ENCODE results near the gene ZMYND8.
"Not testable (repeated sequence)": the region's sequence is repeated elsewhere in the genome, so short reads cannot be mapped to it uniquely, and the experiment has no call there.

Gene ZMYND8

GRCh38 chr20:47290666-47291430 is 65.7 kb downstream of the ZMYND8 start:
- Mint-ChIP-seq H3K27me3 (ENCODE audit: low read depth) (no peaks in the 10 kb centered on the region), H3K36me3 (ENCODE audit: low read depth) (peaks cover 68% of the 10 kb centered on the region), H3K9me3 (no peaks in the 10 kb centered on the region), H3K4me3 (no peak overlapping the region), H3K27ac (no peak overlapping the region), H3K4me1 (ENCODE audit: low read depth) (no peaks in the 10 kb centered on the region)
- no peak for DNase-seq (ENCODE audit: low spot score)

DNA sequence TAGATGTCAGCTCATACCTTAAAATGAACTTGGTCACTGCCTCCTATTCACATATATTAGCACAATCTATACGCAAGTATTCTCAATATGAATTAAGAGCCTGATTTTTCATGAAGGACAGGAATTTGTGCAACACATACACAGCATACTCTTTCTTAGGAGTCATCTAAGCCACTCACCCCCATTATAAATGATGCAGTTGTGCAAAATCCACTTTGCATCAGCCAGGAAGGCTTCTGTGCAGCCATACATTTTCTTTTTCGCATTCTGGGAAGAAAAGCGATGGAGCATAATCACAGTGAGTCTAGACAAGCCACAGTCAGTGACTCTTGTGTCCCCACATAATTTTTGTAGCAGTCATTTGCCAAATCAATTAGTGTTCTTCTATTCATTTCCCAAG is 66.5 kb downstream of the ZMYND8 start:
- Mint-ChIP-seq H3K4me1 (ENCODE audit: low read depth) (no peaks in the 10 kb centered on the region), H3K9me3 (no peaks in the 10 kb centered on the region), H3K27me3 (ENCODE audit: low read depth) (no peaks in the 10 kb centered on the region), H3K36me3 (ENCODE audit: low read depth) (peaks cover 65% of the 10 kb centered on the region), H3K27ac (no peak overlapping the region), H3K4me3 (no peak overlapping the region)
- no peak for DNase-seq (ENCODE audit: low spot score)

- Mint-ChIP-seq H3K4me1 (ENCODE audit: low read depth) (no peaks in the 10 kb centered on the region), H3K27me3 (ENCODE audit: low read depth) (no peaks in the 10 kb centered on the region), H3K9me3 (no peaks in the 10 kb centered on the region), H3K4me3 (no peak overlapping the region), H3K36me3 (ENCODE audit: low read depth) (peaks cover 64% of the 10 kb centered on the region), H3K27ac (no peak overlapping the region)
- no peak for DNase-seq (ENCODE audit: low spot score)
These were observed 67.4 kb downstream of the ZMYND8 start for GRCh38 chr20:47289096-47289495.

- not testable (repeated sequence) for H3K9me3 Mint-ChIP-seq; DNase-seq (ENCODE audit: low spot score); H3K4me1 Mint-ChIP-seq (ENCODE audit: low read depth); H3K4me3 Mint-ChIP-seq; H3K27ac Mint-ChIP-seq; H3K27me3 Mint-ChIP-seq (ENCODE audit: low read depth)
- peaks cover 62% of the 10 kb centered on the region for H3K36me3 Mint-ChIP-seq (ENCODE audit: low read depth)
These were observed 68.0 kb downstream of the ZMYND8 start for GRCh38 chr20:47288530-47288929.

GRCh38 chr20:47287609-47288144 is 68.8 kb downstream of the ZMYND8 start:
- Mint-ChIP-seq H3K36me3 (ENCODE audit: low read depth) (peaks cover 63% of the 10 kb centered on the region), H3K4me1 (ENCODE audit: low read depth) (no peaks in the 10 kb centered on the region), H3K4me3 (no peak overlapping the region), H3K27me3 (ENCODE audit: low read depth) (no peaks in the 10 kb centered on the region), H3K9me3 (no peaks in the 10 kb centered on the region), H3K27ac (no peak overlapping the region)
- no peak for DNase-seq (ENCODE audit: low spot score)

- no peaks in the 10 kb centered on the region for H3K27me3 Mint-ChIP-seq (ENCODE audit: low read depth)
- H3K27ac Mint-ChIP-seq: no peak overlapping the region
- no peaks in the 10 kb centered on the region for H3K9me3 Mint-ChIP-seq
- no peaks in the 10 kb centered on the region for H3K4me1 Mint-ChIP-seq (ENCODE audit: low read depth)
- peaks cover 65% of the 10 kb centered on the region for H3K36me3 Mint-ChIP-seq (ENCODE audit: low read depth)
- DNase-seq (ENCODE audit: low spot score): no peak
- H3K4me3 Mint-ChIP-seq: no peak overlapping the region
These were observed 69.8 kb downstream of the ZMYND8 start for GRCh38 chr20:47286681-47287080.

DNA sequence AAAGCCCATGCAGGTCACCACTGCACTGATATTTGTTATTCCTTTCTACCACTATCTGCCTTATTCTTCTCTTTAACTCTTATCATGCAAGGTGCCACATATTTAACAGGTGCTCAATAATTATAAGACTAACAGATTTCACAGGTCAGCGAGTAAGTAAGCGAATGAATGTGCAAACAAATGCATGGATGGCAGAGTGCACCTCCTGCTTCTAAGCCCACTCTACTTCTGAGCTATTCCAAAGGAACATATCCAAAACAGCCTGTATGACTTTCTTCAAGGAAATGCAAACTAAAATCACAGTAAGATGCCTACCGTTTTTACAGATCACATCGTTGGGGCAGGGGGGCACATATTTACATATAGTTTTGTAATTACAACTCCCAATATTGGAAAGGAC is 71.3 kb downstream of the ZMYND8 start:
- DNase-seq (ENCODE audit: low spot score): no peak
- H3K27ac Mint-ChIP-seq: no peak overlapping the region
- no peak overlapping the region for H3K4me3 Mint-ChIP-seq
- no peaks in the 10 kb centered on the region for H3K9me3 Mint-ChIP-seq
- H3K27me3 Mint-ChIP-seq (ENCODE audit: low read depth): no peaks in the 10 kb centered on the region
- peaks cover 70% of the 10 kb centered on the region for H3K36me3 Mint-ChIP-seq (ENCODE audit: low read depth)
- H3K4me1 Mint-ChIP-seq (ENCODE audit: low read depth): no peaks in the 10 kb centered on the region

DNA sequence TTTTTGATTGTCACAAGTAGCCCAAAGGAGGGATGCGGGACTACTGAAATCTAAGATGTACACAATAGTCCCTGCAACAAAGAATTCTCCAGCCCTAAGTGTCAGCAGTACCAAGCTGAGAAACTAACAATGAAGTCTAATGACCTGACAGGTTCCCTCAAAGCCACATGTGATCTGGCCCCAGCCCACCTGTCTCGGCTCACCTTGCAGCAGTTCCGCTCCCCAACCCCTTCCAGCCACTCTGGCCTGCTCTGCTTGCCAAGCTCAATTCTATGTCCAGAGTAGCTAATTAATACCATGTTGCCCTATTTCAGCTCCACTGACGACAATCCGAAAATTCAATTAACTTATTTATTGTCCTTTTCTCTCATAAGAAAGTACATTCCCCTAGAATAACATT is 72.1 kb downstream of the ZMYND8 start:
- Mint-ChIP-seq H3K27me3 (ENCODE audit: low read depth) (no peaks in the 10 kb centered on the region), H3K4me1 (ENCODE audit: low read depth) (no peaks in the 10 kb centered on the region), H3K9me3 (no peaks in the 10 kb centered on the region), H3K4me3 (no peak overlapping the region), H3K27ac (no peak overlapping the region), H3K36me3 (ENCODE audit: low read depth) (peaks cover 65% of the 10 kb centered on the region)
- no peak for DNase-seq (ENCODE audit: low spot score)

- H3K4me1 Mint-ChIP-seq (ENCODE audit: low read depth): no peaks in the 10 kb centered on the region
- peaks cover 62% of the 10 kb centered on the region for H3K36me3 Mint-ChIP-seq (ENCODE audit: low read depth)
- no peak overlapping the region for H3K27ac Mint-ChIP-seq
- DNase-seq (ENCODE audit: low spot score): no peak
- no peak overlapping the region for H3K4me3 Mint-ChIP-seq
- H3K9me3 Mint-ChIP-seq: no peaks in the 10 kb centered on the region
- no peaks in the 10 kb centered on the region for H3K27me3 Mint-ChIP-seq (ENCODE audit: low read depth)
These were observed 73.1 kb downstream of the ZMYND8 start for GRCh38 chr20:47283411-47283810.

DNA sequence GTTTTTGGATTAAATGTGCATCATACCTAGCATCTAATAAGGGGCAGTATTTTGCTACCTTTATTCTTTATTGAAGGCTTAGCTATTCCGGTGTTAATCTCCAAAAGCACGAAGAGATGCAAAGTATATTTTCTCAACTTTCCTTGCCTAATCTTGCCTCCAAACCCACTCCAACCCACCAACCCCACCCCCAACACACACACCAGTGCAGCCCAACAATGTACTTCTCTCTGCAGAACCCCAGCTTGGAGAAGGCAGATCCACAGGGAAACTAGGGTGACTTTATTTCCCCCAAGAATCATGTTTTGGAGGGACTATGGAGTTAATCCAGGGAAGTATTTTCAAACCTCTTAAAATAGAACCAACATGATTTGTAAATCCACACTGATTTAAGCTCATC is 73.6 kb downstream of the ZMYND8 start:
- Mint-ChIP-seq H3K4me1 (ENCODE audit: low read depth) (peaks cover 5% of the 10 kb centered on the region), H3K27me3 (ENCODE audit: low read depth) (no peaks in the 10 kb centered on the region), H3K27ac (no peak overlapping the region), H3K9me3 (no peaks in the 10 kb centered on the region), H3K36me3 (ENCODE audit: low read depth) (peaks cover 65% of the 10 kb centered on the region), H3K4me3 (no peak overlapping the region)
- DNase-seq (ENCODE audit: low spot score): no peak

- Mint-ChIP-seq H3K36me3 (ENCODE audit: low read depth) (peaks cover 64% of the 10 kb centered on the region), H3K27me3 (ENCODE audit: low read depth) (no peaks in the 10 kb centered on the region), H3K4me1 (ENCODE audit: low read depth) (peaks cover 9% of the 10 kb centered on the region), H3K4me3 (no peak overlapping the region), H3K27ac (no peak overlapping the region), H3K9me3 (no peaks in the 10 kb centered on the region)
- DNase-seq (ENCODE audit: low spot score): no peak
These were observed 75.1 kb downstream of the ZMYND8 start for GRCh38 chr20:47281376-47281775.

GRCh38 chr20:47280668-47281067 is 75.8 kb downstream of the ZMYND8 start:
- H3K4me1 Mint-ChIP-seq (ENCODE audit: low read depth): peaks cover 13% of the 10 kb centered on the region
- no peak for DNase-seq (ENCODE audit: low spot score)
- no peak overlapping the region for H3K4me3 Mint-ChIP-seq
- H3K27ac Mint-ChIP-seq: no peak overlapping the region
- H3K36me3 Mint-ChIP-seq (ENCODE audit: low read depth): peaks cover 68% of the 10 kb centered on the region
- H3K27me3 Mint-ChIP-seq (ENCODE audit: low read depth): no peaks in the 10 kb centered on the region
- no peaks in the 10 kb centered on the region for H3K9me3 Mint-ChIP-seq

- H3K27me3 Mint-ChIP-seq (ENCODE audit: low read depth): no peaks in the 10 kb centered on the region
- H3K4me3 Mint-ChIP-seq: no peak overlapping the region
- no peak overlapping the region for H3K27ac Mint-ChIP-seq
- peaks cover 67% of the 10 kb centered on the region for H3K36me3 Mint-ChIP-seq (ENCODE audit: low read depth)
- peaks cover 16% of the 10 kb centered on the region for H3K4me1 Mint-ChIP-seq (ENCODE audit: low read depth)
- DNase-seq (ENCODE audit: low spot score): no peak
- H3K9me3 Mint-ChIP-seq: no peaks in the 10 kb centered on the region
These were observed 76.3 kb downstream of the ZMYND8 start for GRCh38 chr20:47280228-47280627.

DNA sequence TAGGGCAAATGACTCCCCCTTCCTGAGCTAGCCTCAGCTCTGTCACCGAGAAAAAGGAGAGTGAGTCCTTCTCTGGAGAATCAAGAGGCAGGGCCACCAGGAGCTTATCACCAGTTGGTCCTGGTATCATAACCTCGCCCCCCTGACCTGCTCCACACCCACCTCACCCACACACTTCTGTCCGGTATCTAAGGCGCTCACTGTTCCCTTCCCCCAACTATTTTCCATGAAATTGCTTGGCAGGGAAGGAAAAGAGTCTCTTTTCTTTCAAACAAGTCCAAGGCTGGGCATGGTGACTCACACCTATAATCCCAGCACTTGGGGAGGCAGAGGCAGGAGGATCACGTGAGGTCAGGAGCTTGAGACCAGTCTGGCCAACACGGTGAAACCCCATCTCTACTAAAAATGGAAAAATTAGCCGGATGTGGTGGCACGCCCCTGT is 77.6 kb downstream of the ZMYND8 start:
- H3K9me3 Mint-ChIP-seq: no peaks in the 10 kb centered on the region
- H3K27me3 Mint-ChIP-seq (ENCODE audit: low read depth): no peaks in the 10 kb centered on the region
- H3K4me3 Mint-ChIP-seq: no peak overlapping the region
- H3K36me3 Mint-ChIP-seq (ENCODE audit: low read depth): peaks cover 63% of the 10 kb centered on the region
- H3K4me1 Mint-ChIP-seq (ENCODE audit: low read depth): peaks cover 26% of the 10 kb centered on the region
- no peak overlapping the region for H3K27ac Mint-ChIP-seq
- DNase-seq (ENCODE audit: low spot score): no peak

DNA sequence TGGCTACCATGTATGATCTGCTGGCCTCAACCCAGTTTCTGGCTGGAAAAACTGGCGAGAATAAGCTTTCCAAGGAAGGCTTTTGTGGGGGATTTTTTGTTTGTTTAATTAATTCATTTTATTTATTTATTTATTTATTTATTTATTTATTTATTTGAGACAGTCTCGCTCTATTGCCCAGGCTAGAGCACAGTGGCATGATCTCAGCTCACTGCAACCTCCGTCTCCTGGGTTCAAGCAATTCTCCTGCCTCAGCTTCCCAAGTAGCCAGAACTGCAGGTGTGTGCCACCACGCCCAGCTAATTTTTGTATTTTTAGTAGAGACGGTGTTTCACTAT is 79.0 kb downstream of the ZMYND8 start:
- not testable (repeated sequence) for H3K27ac Mint-ChIP-seq

More for the DNA sequence above, 79.0 kb downstream of the ZMYND8 start:
- H3K9me3 Mint-ChIP-seq; DNase-seq (ENCODE audit: low spot score); H3K4me3 Mint-ChIP-seq; H3K27me3 Mint-ChIP-seq (ENCODE audit: low read depth): not testable (repeated sequence)
- H3K4me1 Mint-ChIP-seq (ENCODE audit: low read depth): peaks cover 35% of the 10 kb centered on the region
- peaks cover 59% of the 10 kb centered on the region for H3K36me3 Mint-ChIP-seq (ENCODE audit: low read depth)
